ENCODE measurements around the gene TRIP6.

TRIP6 gene

GRCh38 chr7:100867040-100867775, at the start of gene TRIP6:
Gene TRIP6 (plus strand): TSS chr7:100867387. CDS start chr7:100867498, 111 bp downstream.
- FAIRE-seq: no peak
- no peak for DNase-seq (ENCODE audit: insufficient read length, low spot score)

GRCh38 chr7:100818366-100818765, 48.8 kb upstream of the TRIP6 start:
- no peak for FAIRE-seq
- TF ChIP-seq CTCF (IDR thresholded peaks at IDR 0.05; ENCODE audit: insufficient read depth, missing control alignments): no peak
- no peak for DNase-seq (ENCODE audit: insufficient read length, low spot score)

More at GRCh38 chr7:100867040-100867775, at the start of gene TRIP6:
- no peak for TF ChIP-seq CTCF (IDR thresholded peaks at IDR 0.05; ENCODE audit: insufficient read depth, missing control alignments)

DNA sequence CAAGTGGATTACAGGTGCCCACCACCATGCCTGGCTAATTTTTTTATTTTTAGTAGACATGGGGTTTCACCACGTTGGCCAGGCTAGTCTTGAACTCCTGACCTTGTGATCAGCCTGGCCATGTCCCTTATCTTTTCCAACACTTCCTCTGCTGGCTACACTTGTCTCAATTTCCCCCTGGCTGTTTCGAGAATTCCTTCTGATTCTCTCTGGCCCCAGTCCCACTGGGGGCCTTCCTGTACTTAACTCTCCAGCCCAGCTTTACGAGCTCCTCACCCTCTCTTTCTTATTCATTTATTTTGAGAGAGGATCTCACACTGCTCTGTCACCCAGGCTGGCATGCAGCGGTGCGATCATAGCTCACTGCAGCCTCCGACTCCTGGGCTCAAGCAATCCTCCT, 48.4 kb upstream of the TRIP6 start:
- no peak for DNase-seq (ENCODE audit: insufficient read length, low spot score)
- TF ChIP-seq CTCF (IDR thresholded peaks at IDR 0.05; ENCODE audit: insufficient read depth, missing control alignments): no peak
- FAIRE-seq: no peak

GRCh38 chr7:100819586-100819985, 47.6 kb upstream of the TRIP6 start:
- FAIRE-seq (no peak), DNase-seq (ENCODE audit: insufficient read length, low spot score) (no peak)
- TF ChIP-seq CTCF (IDR thresholded peaks at IDR 0.05; ENCODE audit: insufficient read depth, missing control alignments): no peak

GRCh38 chr7:100822236-100823139, 44.7 kb upstream of the TRIP6 start:
- DNase-seq (ENCODE audit: insufficient read length, low spot score): peak; percentile 6
- no peak for FAIRE-seq
- no peak for TF ChIP-seq CTCF (IDR thresholded peaks at IDR 0.05; ENCODE audit: insufficient read depth, missing control alignments)

- DNase-seq (ENCODE audit: insufficient read length, low spot score): no peak
- TF ChIP-seq CTCF (IDR thresholded peaks at IDR 0.05; ENCODE audit: insufficient read depth, missing control alignments): no peak
- no peak for FAIRE-seq
Measured at GRCh38 chr7:100823140-100823525, 44.1 kb upstream of the TRIP6 start.
